Lung (tissue), 12 donors: ENCODE results near the gene EPAS1. TPM values are rescaled to one million over a fixed set of nuclear protein-coding genes. Genes with fewer than 3 reads are reported as not detected.

Source experiments
- ATAC-seq: fragments of 200-7000 bp; cut with Tn5 transposase; one replicate; pipeline ENCODE4 v1.9.1; 2020; ENCODE audit warnings: moderate number of reproducible peaks; ENCODE audit not compliant: insufficient read depth, low FRiP score
- DNase-seq, 3 donors: peaks; one replicate each; pipeline ENCODE4 v3.0.0-alpha.2; 2013 to 2017
- H3K27ac ChIP-seq, 2 donors: one replicate each; pipeline ENCODE4 v1.5.1; 2013; ENCODE audit warnings: mild to moderate bottlenecking in 2 of 2, moderate library complexity in 2 of 2, control low read depth in 1 of 2, inconsistent platforms in 1 of 2, low read depth in 1 of 2, low read length in 1 of 2
- H3K27me3 ChIP-seq, 3 donors: one replicate each; pipeline ENCODE4 v1.5.1; 2013; ENCODE audit warnings: low read length in 2 of 3; ENCODE audit not compliant: control insufficient read depth in 3 of 3, insufficient read depth in 3 of 3
- H3K36me3 ChIP-seq, 4 donors: one replicate each; pipeline ENCODE4 v1.5.1; 2013; ENCODE audit warnings: low read length in 4 of 4, mild to moderate bottlenecking in 1 of 4, moderate library complexity in 1 of 4; ENCODE audit not compliant: control insufficient read depth in 4 of 4, insufficient read depth in 4 of 4
- H3K4me1 ChIP-seq, 5 donors: one replicate each; pipeline ENCODE4 v1.5.1; 2013; ENCODE audit warnings: low read length in 5 of 5, mild to moderate bottlenecking in 2 of 5, moderate library complexity in 1 of 5; ENCODE audit not compliant: control insufficient read depth in 5 of 5, insufficient read depth in 5 of 5
- H3K4me3 ChIP-seq: one replicate; pipeline ENCODE4 v1.5.1; 2013; ENCODE audit warnings: mild to moderate bottlenecking, control low read depth, moderate library complexity
- H3K9ac ChIP-seq, 2 donors: one replicate each; pipeline ENCODE4 v1.5.1; 2013; ENCODE audit warnings: low read length in 2 of 2, control low read depth in 1 of 2; ENCODE audit not compliant: insufficient read depth in 1 of 2
- H3K9me3 ChIP-seq, 4 donors: one replicate each; pipeline ENCODE4 v1.5.1; 2013; ENCODE audit warnings: low read length in 3 of 4, mild to moderate bottlenecking in 1 of 4, moderate library complexity in 1 of 4; ENCODE audit not compliant: control insufficient read depth in 4 of 4, insufficient read depth in 3 of 4
- WGBS, 2 donors: extraction: QIAGEN DNeasy Blood & Tissue Kit; methylation state at CpG; one replicate each; pipeline ENCODE4 v1.1.7; 2013; 5-methylcytosine and 5-hydroxymethylcytosine counted together
- polyA plus RNA-seq, 2 donors: library from polyadenylated mRNA; stranded (reverse); fragments of 200-250 nt; gene quantifications; one replicate each; pipeline ENCODE4 v1.2.1, GENCODE V29; 2013
- total RNA-seq, 2 donors: library from RNA; depleted of rRNA in 1 of 2; stranded (reverse); fragments of >200 nt in 1 of 2; gene quantifications; one replicate each; pipeline ENCODE4 v1.2.1, GENCODE V29; 2014 to 2021
- TF ChIP-seq, protein P1 (sequence below): IDR thresholded peaks from 2 replicates; pipeline ENCODE4 v1.5.1; 2012; ENCODE audit warnings: mild to moderate bottlenecking; ENCODE audit errors: control extremely low read depth, extremely low read depth
- donor health status: control.
- donor health status: control.
- donor health status: Bipolar disorder and iron deficiency.
- donor health status: healthy.
- donor health status: DM: yes; HTN: yes; CAD: no.

The EPAS1 gene
- total and polyA plus RNA-seq, 4 donors = 233 to 1,051 (median 381) TPM

DNA sequence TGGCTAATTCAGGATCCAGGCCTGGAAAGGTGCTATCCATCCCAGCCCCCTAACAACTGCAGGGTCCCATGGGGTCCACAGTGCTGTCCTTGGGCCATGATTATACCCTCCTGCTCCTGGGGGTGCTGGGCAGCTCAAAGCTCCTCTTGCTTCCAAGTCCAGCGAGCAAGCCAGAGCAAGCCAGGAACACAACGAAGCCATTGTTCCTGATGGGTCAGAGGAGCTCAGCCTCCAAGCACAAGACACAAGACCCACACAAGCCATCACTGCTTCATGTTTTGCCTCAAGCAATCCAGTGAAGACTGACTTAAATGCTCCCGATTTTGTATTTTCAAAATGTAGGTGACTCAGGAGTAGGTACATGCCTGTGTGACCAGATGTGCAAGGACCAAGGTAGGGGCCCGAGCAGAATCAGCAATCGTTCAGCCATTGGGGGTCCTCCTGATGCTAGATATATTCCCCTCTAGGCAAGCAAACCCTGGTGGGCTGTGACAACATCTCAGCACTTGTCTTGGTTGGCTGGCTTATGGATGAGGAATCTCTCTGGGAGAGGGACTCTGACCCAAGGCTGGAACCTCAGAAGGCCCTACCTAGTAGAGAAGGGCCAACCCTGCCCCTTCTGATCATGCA is 90.8 kb downstream of the EPAS1 start:
- DNase-seq (no peak), ATAC-seq (no peak)
- Histone ChIP-seq H3K9ac (no peak overlapping the region), H3K27ac (peak overlapping the region in 1 of 2 donors; percentile 4), H3K36me3 (peaks cover under 1 to 31% (median 17%) of the 10 kb centered on the region in 4 donors), H3K4me1 (peaks cover 0 to 9% (median 0%) of the 10 kb centered on the region in 5 donors), H3K27me3 (no peaks in the 10 kb centered on the region), H3K9me3 (no peaks in the 10 kb centered on the region), H3K4me3 (no peak overlapping the region)
- 91 to 92% methylated on average over 5 of the region's 5 CpGs for WGBS, 2 donors
- TF ChIP-seq, protein P1, sequence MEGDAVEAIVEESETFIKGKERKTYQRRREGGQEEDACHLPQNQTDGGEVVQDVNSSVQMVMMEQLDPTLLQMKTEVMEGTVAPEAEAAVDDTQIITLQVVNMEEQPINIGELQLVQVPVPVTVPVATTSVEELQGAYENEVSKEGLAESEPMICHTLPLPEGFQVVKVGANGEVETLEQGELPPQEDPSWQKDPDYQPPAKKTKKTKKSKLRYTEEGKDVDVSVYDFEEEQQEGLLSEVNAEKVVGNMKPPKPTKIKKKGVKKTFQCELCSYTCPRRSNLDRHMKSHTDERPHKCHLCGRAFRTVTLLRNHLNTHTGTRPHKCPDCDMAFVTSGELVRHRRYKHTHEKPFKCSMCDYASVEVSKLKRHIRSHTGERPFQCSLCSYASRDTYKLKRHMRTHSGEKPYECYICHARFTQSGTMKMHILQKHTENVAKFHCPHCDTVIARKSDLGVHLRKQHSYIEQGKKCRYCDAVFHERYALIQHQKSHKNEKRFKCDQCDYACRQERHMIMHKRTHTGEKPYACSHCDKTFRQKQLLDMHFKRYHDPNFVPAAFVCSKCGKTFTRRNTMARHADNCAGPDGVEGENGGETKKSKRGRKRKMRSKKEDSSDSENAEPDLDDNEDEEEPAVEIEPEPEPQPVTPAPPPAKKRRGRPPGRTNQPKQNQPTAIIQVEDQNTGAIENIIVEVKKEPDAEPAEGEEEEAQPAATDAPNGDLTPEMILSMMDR = no peak

DNA sequence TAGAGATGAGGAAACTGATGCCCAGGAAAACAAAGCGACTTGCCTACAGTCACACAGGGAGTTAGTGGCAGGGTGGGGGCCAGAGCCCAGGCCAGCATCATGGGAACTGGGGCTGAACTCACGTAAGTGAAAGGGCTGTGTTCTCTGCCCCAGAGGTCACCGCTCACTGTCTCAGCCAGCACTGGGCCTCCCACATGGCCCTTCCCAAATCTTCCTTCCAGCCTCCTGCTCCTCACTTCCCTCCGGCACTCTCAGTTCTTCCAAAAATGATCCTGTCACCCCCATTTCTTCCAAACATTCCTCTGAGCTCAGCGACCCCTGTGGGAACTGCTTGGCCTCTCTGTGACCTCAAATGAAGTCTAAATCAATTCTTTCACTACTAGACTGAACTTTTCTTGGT is 91.7 kb downstream of the EPAS1 start:
- H3K36me3 ChIP-seq = peaks cover 0 to 26% (median 12%) of the 10 kb centered on the region in 4 donors
- peaks cover 0 to 10% (median 0%) of the 10 kb centered on the region in 5 donors for H3K4me1 ChIP-seq
- WGBS, 2 donors = 66 to 72% methylated on average over 5 of the region's 5 CpGs
- DNase-seq (no peak), ATAC-seq (no peak)
- H3K4me3 ChIP-seq = no peak overlapping the region
- TF ChIP-seq, protein P1 = no peak
- no peak overlapping the region for H3K9ac ChIP-seq
- no peaks in the 10 kb centered on the region for H3K9me3 ChIP-seq
- H3K27me3 ChIP-seq = no peaks in the 10 kb centered on the region
- H3K27ac ChIP-seq = peak overlapping the region in 1 of 2 donors; percentile 28

DNA sequence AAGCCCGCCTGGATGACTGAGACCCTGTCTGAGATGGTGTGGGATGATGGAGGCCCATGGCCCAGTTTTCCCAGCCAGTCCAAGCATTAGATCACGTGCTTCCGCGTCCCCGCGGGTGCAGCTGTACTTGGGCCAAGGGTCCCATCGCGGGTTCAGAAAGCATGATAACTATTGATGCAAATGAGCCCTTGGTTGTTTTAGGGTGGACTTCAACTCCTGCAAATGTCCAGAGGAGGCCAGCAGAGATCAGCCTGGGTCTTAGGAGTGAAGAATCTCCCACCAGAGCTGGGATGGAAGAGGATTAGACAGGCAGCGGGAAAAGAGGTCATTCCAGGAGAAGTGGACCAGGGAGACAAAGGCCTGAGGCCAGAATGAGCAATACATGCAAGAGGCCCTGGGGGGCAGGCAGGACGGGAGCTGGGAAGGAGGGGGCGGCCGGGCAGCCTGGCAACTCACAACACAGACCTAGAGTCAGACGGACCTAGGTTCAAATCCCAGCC is 92.3 kb downstream of the EPAS1 start:
- Histone ChIP-seq H3K4me1 (peaks cover 0 to 10% (median 0%) of the 10 kb centered on the region in 5 donors), H3K9ac (no peak overlapping the region), H3K27ac (peak overlapping the region in 1 of 2 donors; percentile 13), H3K36me3 (peaks cover 0 to 20% (median 9%) of the 10 kb centered on the region in 4 donors), H3K4me3 (no peak overlapping the region), H3K27me3 (no peaks in the 10 kb centered on the region), H3K9me3 (no peaks in the 10 kb centered on the region)
- 74 to 86% methylated on average over 13 of the region's 13 CpGs for WGBS, 2 donors
- no peak for DNase-seq
- ATAC-seq = no peak
- TF ChIP-seq, protein P1 = no peak
